Measurements from ENCODE around the gene RAPGEF2. TPM values are rescaled to one million over a fixed set of nuclear protein-coding genes. Genes with fewer than 3 reads are reported as not detected.

The RAPGEF2 gene
- total and polyA plus RNA-seq, 9 of the 15 experiments (the other 6 are each of a cell fraction or from before 2014, with no cell fraction given) = 3.1 to 32.6 (median 23.1) TPM

- Histone ChIP-seq H3K4me1 (replicated peaks in 1 of 2; ENCODE audit: control insufficient read depth in 2 of 2, insufficient read depth in 2 of 2, low read length in 2 of 2) (peaks cover 14 to 44% of the 10 kb centered on the region in 2 experiments; a peak in 4 of 5 replicates), H3K79me2 (ENCODE audit: control insufficient read depth, insufficient read depth, low read length) (peaks cover 91% of the 10 kb centered on the region), H3K9me3 (replicated peaks; ENCODE audit: control insufficient read depth, insufficient read depth, low read depth, low read length) (no peaks in the 10 kb centered on the region), H3K27me3 (ENCODE audit: control insufficient read depth in 2 of 2, insufficient read depth in 2 of 2, low read length in 2 of 2) (no peaks in the 10 kb centered on the region), H3K9ac (ENCODE audit: insufficient read depth in 1 of 2, low read depth in 2 of 2, low read length in 2 of 2) (no peak overlapping the region), H3K27ac (ENCODE audit: extremely low read depth, low read depth, low read length) (peak overlapping the region; percentile 12; the same call in 1 of the 3 replicates), H3K36me3 (ENCODE audit: control insufficient read depth, insufficient read depth, low read length) (no peaks in the 10 kb centered on the region), H4K20me1 (replicated peaks; ENCODE audit: control insufficient read depth, insufficient read depth, low read length) (no peaks in the 10 kb centered on the region), H3K4me3 (no peak overlapping the region), H3K4me2 (ENCODE audit: insufficient read depth, low read length) (no peak overlapping the region; the same call in 1 of the 2 replicates), H2AFZ (ENCODE audit: low read depth, low read length) (no peak overlapping the region), H3K9me1 (ENCODE audit: control insufficient read depth, insufficient read depth, low read length) (no peaks in the 10 kb centered on the region)
- in situ Hi-C loops (cut with MboI) (no loop called here), intact Hi-C loops (cut with micrococcal nuclease) (no loop called here)
- no TSS peak for BruUV-seq (replicated peaks)
- TF ChIP-seq NFE2 (IDR thresholded peaks at IDR 0.05; ENCODE audit: low read depth) = no peak
- TF ChIP-seq ASH1L (IDR thresholded peaks at IDR 0.05; ENCODE audit: borderline replicate concordance, low read depth, partially characterized antibody) = no peak
- no peak for TF ChIP-seq CBX3 (IDR thresholded peaks at IDR 0.05; ENCODE audit: borderline replicate concordance in 1 of 2, low read length in 2 of 2)
- no peak for TF ChIP-seq FOS (IDR thresholded peaks at IDR 0.05; ENCODE audit: extremely low read depth, insufficient read length)
- TF ChIP-seq CC2D1A (IDR thresholded peaks at IDR 0.05) = no peak
- no peak for TF ChIP-seq UBTF (IDR thresholded peaks at IDR 0.05; ENCODE audit: borderline replicate concordance in 1 of 2, low read depth in 2 of 2, low read length in 2 of 2)
- TF ChIP-seq HES1 (IDR thresholded peaks at IDR 0.05; ENCODE audit: low read depth) = no peak
- no peak for TF ChIP-seq NFIC (IDR thresholded peaks at IDR 0.05)
- no peak for TF ChIP-seq SREBF2 (CRISPR knock-in tag; IDR thresholded peaks at IDR 0.05)
- no peak for TF ChIP-seq CCAR2 (IDR thresholded peaks at IDR 0.05; ENCODE audit: low read depth, low read length)
- TF ChIP-seq FOXP4 (CRISPR knock-in tag; IDR thresholded peaks at IDR 0.05; ENCODE audit: borderline replicate concordance) = no peak
- FAIRE-seq = no peak
- no peak for ATAC-seq
- POLR2A ChIA-PET = interaction anchor here (0.6 to 1.3 kb wide), 2 partner anchors 26 to 54 kb away, joined by 3 read pairs; no protein-coding TSS in a partner anchor
- DNase-seq (ENCODE audit: extremely low read depth in 1 of 4, low spot score in 3 of 4) = no peak
- CTCF ChIA-PET (ENCODE audit: low intra/inter-chr PET ratio) = no interaction called here
Measured at GRCh38 chr4:159146488-159146887, 43.6 kb downstream of the RAPGEF2 start.
